ENCODE results near the gene ELOA2.
"Not testable (repeated sequence)": the region's sequence is repeated elsewhere in the genome, so short reads cannot be mapped to it uniquely, and the experiment has no call there.

Gene ELOA2

GRCh38 chr18:47040982-47041381, 5.6 kb upstream of the ELOA2 start:
- Histone ChIP-seq H3K27me3 (ENCODE audit: insufficient read depth, low read length) (no peaks in the 10 kb centered on the region), H3K27ac (ENCODE audit: low read depth, low read length) (no peak overlapping the region), H3K79me2 (ENCODE audit: control insufficient read depth, insufficient read depth, low read length, unreplicated experiment) (no peaks in the 10 kb centered on the region), H3K4me3 (ENCODE audit: low read depth, low read length) (no peak overlapping the region), H3K4me1 (ENCODE audit: control insufficient read depth, insufficient read depth, low read length, unreplicated experiment) (no peaks in the 10 kb centered on the region), H3K36me3 (ENCODE audit: insufficient read depth, low read length) (no peaks in the 10 kb centered on the region), H2AFZ (ENCODE audit: low read length, unreplicated experiment) (no peak overlapping the region)

GRCh38 chr18:47036927-47037578, 1.6 kb upstream of the ELOA2 start:
- H3K79me2 ChIP-seq (ENCODE audit: control insufficient read depth, insufficient read depth, low read length, unreplicated experiment), result no peaks in the 10 kb centered on the region
- H2AFZ ChIP-seq (ENCODE audit: low read length, unreplicated experiment), result no peak overlapping the region
- no peaks in the 10 kb centered on the region for H3K4me1 ChIP-seq (ENCODE audit: control insufficient read depth, insufficient read depth, low read length, unreplicated experiment)
- H3K27me3 ChIP-seq (ENCODE audit: insufficient read depth, low read length), result no peaks in the 10 kb centered on the region
- no peak overlapping the region for H3K4me3 ChIP-seq (ENCODE audit: low read depth, low read length)
- no peak overlapping the region for H3K27ac ChIP-seq (ENCODE audit: low read depth, low read length)
- no peaks in the 10 kb centered on the region for H3K36me3 ChIP-seq (ENCODE audit: insufficient read depth, low read length)

GRCh38 chr18:47036298-47036874, 965 bp upstream of the ELOA2 start:
- Histone ChIP-seq H3K27me3 (ENCODE audit: insufficient read depth, low read length) (no peaks in the 10 kb centered on the region), H3K4me1 (ENCODE audit: control insufficient read depth, insufficient read depth, low read length, unreplicated experiment) (no peaks in the 10 kb centered on the region), H3K4me3 (ENCODE audit: low read depth, low read length) (no peak overlapping the region), H2AFZ (ENCODE audit: low read length, unreplicated experiment) (no peak overlapping the region), H3K36me3 (ENCODE audit: insufficient read depth, low read length) (no peaks in the 10 kb centered on the region), H3K79me2 (ENCODE audit: control insufficient read depth, insufficient read depth, low read length, unreplicated experiment) (no peaks in the 10 kb centered on the region), H3K27ac (ENCODE audit: low read depth, low read length) (no peak overlapping the region)

- H2AFZ ChIP-seq (ENCODE audit: low read length, unreplicated experiment); H3K4me3 ChIP-seq (ENCODE audit: low read depth, low read length): not testable (repeated sequence)
These were observed 830 bp downstream of the ELOA2 start for GRCh38 chr18:47034591-47034990.

GRCh38 chr18:47032945-47033344, 2.5 kb downstream of the ELOA2 start:
- no peak overlapping the region for H3K27ac ChIP-seq (ENCODE audit: low read depth, low read length)
- no peaks in the 10 kb centered on the region for H3K27me3 ChIP-seq (ENCODE audit: insufficient read depth, low read length)
- no peak overlapping the region for H2AFZ ChIP-seq (ENCODE audit: low read length, unreplicated experiment)
- no peaks in the 10 kb centered on the region for H3K36me3 ChIP-seq (ENCODE audit: insufficient read depth, low read length)
- H3K79me2 ChIP-seq (ENCODE audit: control insufficient read depth, insufficient read depth, low read length, unreplicated experiment), result no peaks in the 10 kb centered on the region
- H3K4me1 ChIP-seq (ENCODE audit: control insufficient read depth, insufficient read depth, low read length, unreplicated experiment), result no peaks in the 10 kb centered on the region
- H3K4me3 ChIP-seq (ENCODE audit: low read depth, low read length), result no peak overlapping the region

More at GRCh38 chr18:47034591-47034990, 830 bp downstream of the ELOA2 start:
- not testable (repeated sequence) for H3K79me2 ChIP-seq (ENCODE audit: control insufficient read depth, insufficient read depth, low read length, unreplicated experiment); H3K27me3 ChIP-seq (ENCODE audit: insufficient read depth, low read length); H3K4me1 ChIP-seq (ENCODE audit: control insufficient read depth, insufficient read depth, low read length, unreplicated experiment); H3K36me3 ChIP-seq (ENCODE audit: insufficient read depth, low read length); H3K27ac ChIP-seq (ENCODE audit: low read depth, low read length)

- H2AFZ ChIP-seq (ENCODE audit: low read length, unreplicated experiment); H3K79me2 ChIP-seq (ENCODE audit: control insufficient read depth, insufficient read depth, low read length, unreplicated experiment); H3K27me3 ChIP-seq (ENCODE audit: insufficient read depth, low read length); H3K4me1 ChIP-seq (ENCODE audit: control insufficient read depth, insufficient read depth, low read length, unreplicated experiment); H3K4me3 ChIP-seq (ENCODE audit: low read depth, low read length); H3K36me3 ChIP-seq (ENCODE audit: insufficient read depth, low read length); H3K27ac ChIP-seq (ENCODE audit: low read depth, low read length): not testable (repeated sequence)
These were observed 4.5 kb downstream of the ELOA2 start for GRCh38 chr18:47030887-47031286.

GRCh38 chr18:47029684-47030353, 5.6 kb downstream of the ELOA2 start:
- not testable (repeated sequence) for H3K27me3 ChIP-seq (ENCODE audit: insufficient read depth, low read length); H3K4me1 ChIP-seq (ENCODE audit: control insufficient read depth, insufficient read depth, low read length, unreplicated experiment); H3K4me3 ChIP-seq (ENCODE audit: low read depth, low read length); H3K79me2 ChIP-seq (ENCODE audit: control insufficient read depth, insufficient read depth, low read length, unreplicated experiment); H2AFZ ChIP-seq (ENCODE audit: low read length, unreplicated experiment); H3K27ac ChIP-seq (ENCODE audit: low read depth, low read length); H3K36me3 ChIP-seq (ENCODE audit: insufficient read depth, low read length)

- not testable (repeated sequence) for H3K4me1 ChIP-seq (ENCODE audit: control insufficient read depth, insufficient read depth, low read length, unreplicated experiment); H3K36me3 ChIP-seq (ENCODE audit: insufficient read depth, low read length); H3K79me2 ChIP-seq (ENCODE audit: control insufficient read depth, insufficient read depth, low read length, unreplicated experiment); H2AFZ ChIP-seq (ENCODE audit: low read length, unreplicated experiment); H3K27me3 ChIP-seq (ENCODE audit: insufficient read depth, low read length); H3K4me3 ChIP-seq (ENCODE audit: low read depth, low read length); H3K27ac ChIP-seq (ENCODE audit: low read depth, low read length)
These were observed 6.7 kb downstream of the ELOA2 start for GRCh38 chr18:47028738-47029137.

GRCh38 chr18:47025557-47026174, 9.8 kb downstream of the ELOA2 start:
- H3K4me3 ChIP-seq (ENCODE audit: low read depth, low read length); H3K27ac ChIP-seq (ENCODE audit: low read depth, low read length): not testable (repeated sequence)

GRCh38 chr18:47023769-47024465, 11.5 kb downstream of the ELOA2 start:
- H3K4me3 ChIP-seq (ENCODE audit: low read depth, low read length); H3K27ac ChIP-seq (ENCODE audit: low read depth, low read length); H3K79me2 ChIP-seq (ENCODE audit: control insufficient read depth, insufficient read depth, low read length, unreplicated experiment); H3K4me1 ChIP-seq (ENCODE audit: control insufficient read depth, insufficient read depth, low read length, unreplicated experiment); H2AFZ ChIP-seq (ENCODE audit: low read length, unreplicated experiment); H3K36me3 ChIP-seq (ENCODE audit: insufficient read depth, low read length); H3K27me3 ChIP-seq (ENCODE audit: insufficient read depth, low read length): not testable (repeated sequence)

More at GRCh38 chr18:47025557-47026174, 9.8 kb downstream of the ELOA2 start:
- not testable (repeated sequence) for H3K27me3 ChIP-seq (ENCODE audit: insufficient read depth, low read length); H3K4me1 ChIP-seq (ENCODE audit: control insufficient read depth, insufficient read depth, low read length, unreplicated experiment); H2AFZ ChIP-seq (ENCODE audit: low read length, unreplicated experiment); H3K36me3 ChIP-seq (ENCODE audit: insufficient read depth, low read length); H3K79me2 ChIP-seq (ENCODE audit: control insufficient read depth, insufficient read depth, low read length, unreplicated experiment)
